ENCODE data around the gene MMS19. TPM values are rescaled to one million over a fixed set of nuclear protein-coding genes. Genes with fewer than 3 reads are reported as not detected.
A peak's percentile ranks its signal among the peaks of the same experiment; 100 is the strongest.

Gene MMS19
- total RNA-seq, 4 donors from 2014 or later: 62.8 to 116 (median 106) TPM

GRCh38 chr10:97463363-97464132 is 34.7 kb downstream of the MMS19 start:
- no peaks in the 10 kb centered on the region for H3K9me3 ChIP-seq
- in situ Hi-C loops (cut with MboI; ENCODE audit: low pct_ligation_motif_present in 1 of 4, low pct_unique_long_range_greater_than_20kb in 1 of 4, low sequenced_read_pairs in 3 of 4) (loop anchor here in 2 of 4 donors (10.0 kb wide), 1 partner anchor 91 kb away; no protein-coding TSS in a partner anchor), intact Hi-C loops (cut with DNase I; ENCODE audit: low total_unique reads) (loop anchor here (5.0 kb wide), 1 partner anchor 89 kb away; no protein-coding TSS in a partner anchor)
- no peaks in the 10 kb centered on the region for H3K27me3 ChIP-seq
- H3K27ac ChIP-seq: peak overlapping the region in 3 of 4 donors; percentile 4 to 32 (median 16)
- WGBS, 2 donors (ENCODE audit: low coverage in 1 of 2): 40 to 76% methylated on average over 1 to 4 of the region's 4 CpGs
- TF ChIP-seq CTCF (IDR thresholded peaks at IDR 0.05): peak; percentile 73 to 81 (median 80)
- no peak for TF ChIP-seq POLR2A (IDR thresholded peaks at IDR 0.05)
- TF ChIP-seq POLR2AphosphoS5 (IDR thresholded peaks at IDR 0.05): peak in 1 of 3 donors; percentile 26
- TF ChIP-seq EP300 (IDR thresholded peaks at IDR 0.05; ENCODE audit: low read depth): no peak
- no peak overlapping the region for H3K4me3 ChIP-seq
- H3K4me1 ChIP-seq: peaks cover 0 to 7% (median 0%) of the 10 kb centered on the region in 4 donors
- peak; percentile 39 for DNase-seq
- peaks cover 2 to 77% (median 39%) of the 10 kb centered on the region in 4 donors for H3K36me3 ChIP-seq

GRCh38 chr10:97462309-97462708 is 35.9 kb downstream of the MMS19 start:
- Histone ChIP-seq H3K36me3 (peaks cover 2 to 76% (median 43%) of the 10 kb centered on the region in 4 donors), H3K4me1 (peaks cover 0 to 7% (median 0%) of the 10 kb centered on the region in 4 donors), H3K9me3 (no peaks in the 10 kb centered on the region), H3K27ac (no peak overlapping the region), H3K27me3 (no peaks in the 10 kb centered on the region), H3K4me3 (no peak overlapping the region)
- DNase-seq: no peak
- TF ChIP-seq CTCF (IDR thresholded peaks at IDR 0.05) (no peak), POLR2A (IDR thresholded peaks at IDR 0.05) (no peak), POLR2AphosphoS5 (IDR thresholded peaks at IDR 0.05) (no peak), EP300 (IDR thresholded peaks at IDR 0.05; ENCODE audit: low read depth) (no peak)
- 75 to 93% methylated on average over 1 to 2 of the region's 2 CpGs for WGBS, 2 donors (ENCODE audit: low coverage in 1 of 2)
- intact Hi-C loops (cut with DNase I; ENCODE audit: low total_unique reads): loop anchor here (5.0 kb wide), 1 partner anchor 90 kb away; no protein-coding TSS in a partner anchor
- in situ Hi-C loops (cut with MboI; ENCODE audit: low pct_ligation_motif_present in 1 of 4, low pct_unique_long_range_greater_than_20kb in 1 of 4, low sequenced_read_pairs in 3 of 4): loop anchor here in 2 of 4 donors (10.0 kb wide), 1 partner anchor 92 kb away; no protein-coding TSS in a partner anchor

GRCh38 chr10:97459933-97460332 is 38.3 kb downstream of the MMS19 start:
- Histone ChIP-seq H3K27ac (no peak overlapping the region), H3K36me3 (peaks cover 2 to 61% (median 32%) of the 10 kb centered on the region in 4 donors), H3K9me3 (no peaks in the 10 kb centered on the region), H3K27me3 (no peaks in the 10 kb centered on the region), H3K4me3 (no peak overlapping the region), H3K4me1 (peaks cover 0 to 7% (median 0%) of the 10 kb centered on the region in 4 donors)
- no peak for DNase-seq
- in situ Hi-C loops (cut with MboI; ENCODE audit: low pct_ligation_motif_present in 1 of 4, low pct_unique_long_range_greater_than_20kb in 1 of 4, low sequenced_read_pairs in 3 of 4): loop anchor here in 2 of 4 donors (10.0 kb wide), 1 partner anchor 95 kb away; no protein-coding TSS in a partner anchor
- intact Hi-C loops (cut with DNase I; ENCODE audit: low total_unique reads): loop anchor here (5.0 kb wide), 1 partner anchor 92 kb away; no protein-coding TSS in a partner anchor
- WGBS, 2 donors (ENCODE audit: low coverage in 1 of 2): 84 to 89% methylated on average over 6 to 7 of the region's 7 CpGs
- no peak for TF ChIP-seq EP300 (IDR thresholded peaks at IDR 0.05; ENCODE audit: low read depth)
- no peak for TF ChIP-seq POLR2A (IDR thresholded peaks at IDR 0.05)
- TF ChIP-seq CTCF (IDR thresholded peaks at IDR 0.05): no peak
- TF ChIP-seq POLR2AphosphoS5 (IDR thresholded peaks at IDR 0.05): no peak

GRCh38 chr10:97459111-97459510 is 39.1 kb downstream of the MMS19 start:
- 60 to 94% methylated on average over 1 to 7 of the region's 7 CpGs for WGBS, 2 donors (ENCODE audit: low coverage in 1 of 2)
- Histone ChIP-seq H3K36me3 (peaks cover 2 to 59% (median 29%) of the 10 kb centered on the region in 4 donors), H3K4me3 (no peak overlapping the region), H3K4me1 (peaks cover 0 to 4% (median 0%) of the 10 kb centered on the region in 4 donors), H3K27ac (no peak overlapping the region), H3K9me3 (no peaks in the 10 kb centered on the region), H3K27me3 (no peaks in the 10 kb centered on the region)
- TF ChIP-seq POLR2A (IDR thresholded peaks at IDR 0.05) (no peak), EP300 (IDR thresholded peaks at IDR 0.05; ENCODE audit: low read depth) (no peak), POLR2AphosphoS5 (IDR thresholded peaks at IDR 0.05) (no peak), CTCF (IDR thresholded peaks at IDR 0.05) (no peak)
- intact Hi-C loops (cut with DNase I; ENCODE audit: low total_unique reads): no loop called here
- in situ Hi-C loops (cut with MboI; ENCODE audit: low pct_ligation_motif_present in 1 of 4, low pct_unique_long_range_greater_than_20kb in 1 of 4, low sequenced_read_pairs in 3 of 4): no loop called here
- DNase-seq: no peak

Data from transverse colon (tissue), 4 donors.